GM21737 (cell line): ENCODE results near the gene TCN2.
"Not testable (repeated sequence)": the region's sequence is repeated elsewhere in the genome, so short reads cannot be mapped to it uniquely, and the experiment has no call there.

Source experiments
- ATAC-seq: cut with Tn5 transposase; IDR thresholded peaks from one replicate; pipeline ENCODE4 v1.9.1; 2021; ENCODE audit warnings: mild to moderate bottlenecking, moderate library complexity; ENCODE audit not compliant: unreplicated experiment

The TCN2 gene

DNA sequence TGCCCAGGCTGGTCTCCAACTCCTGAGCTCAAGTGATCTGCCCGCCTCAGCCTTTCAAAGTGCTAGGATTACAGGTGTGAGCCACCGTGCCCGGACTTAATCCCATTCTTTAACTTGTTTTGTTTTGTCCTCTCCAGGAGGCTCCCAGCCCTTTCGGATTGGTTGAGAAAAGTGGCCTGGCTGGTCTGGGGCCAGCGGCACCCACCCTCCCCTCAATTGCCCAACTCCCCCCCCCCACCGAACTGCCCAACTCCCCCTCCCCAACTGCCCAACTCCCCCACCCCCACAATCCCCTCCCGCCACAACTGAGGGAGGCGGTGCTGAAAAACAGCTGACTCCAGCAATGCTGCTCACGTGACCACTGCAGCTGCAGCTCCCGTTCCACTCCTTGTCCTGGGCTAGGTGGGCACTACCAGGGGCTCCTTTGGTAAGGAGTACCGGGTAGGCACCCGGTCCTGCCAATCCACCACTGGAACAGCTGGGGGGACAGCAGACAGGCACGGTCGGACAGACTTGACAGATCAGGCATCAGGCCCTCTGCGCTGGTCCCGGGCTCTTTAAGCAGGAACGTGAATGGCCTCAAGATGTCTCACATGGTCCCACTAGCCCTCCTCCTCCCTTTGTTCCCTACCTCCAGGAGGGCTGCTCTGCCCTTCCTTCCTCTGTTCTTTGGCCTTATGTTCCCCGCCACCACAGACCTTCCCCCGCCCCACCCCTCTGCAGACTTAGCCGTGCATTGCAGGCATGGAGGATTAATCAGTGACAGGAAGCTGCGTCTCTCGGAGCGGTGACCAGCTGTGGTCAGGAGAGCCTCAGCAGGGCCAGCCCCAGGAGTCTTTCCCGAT is at the start of gene TCN2:
TCN2 (plus strand) TSS at position 720 of the 845 bp plus-strand sequence. CDS start 158 bp downstream, outside the sequence.
- peak; percentile 39 for ATAC-seq

DNA sequence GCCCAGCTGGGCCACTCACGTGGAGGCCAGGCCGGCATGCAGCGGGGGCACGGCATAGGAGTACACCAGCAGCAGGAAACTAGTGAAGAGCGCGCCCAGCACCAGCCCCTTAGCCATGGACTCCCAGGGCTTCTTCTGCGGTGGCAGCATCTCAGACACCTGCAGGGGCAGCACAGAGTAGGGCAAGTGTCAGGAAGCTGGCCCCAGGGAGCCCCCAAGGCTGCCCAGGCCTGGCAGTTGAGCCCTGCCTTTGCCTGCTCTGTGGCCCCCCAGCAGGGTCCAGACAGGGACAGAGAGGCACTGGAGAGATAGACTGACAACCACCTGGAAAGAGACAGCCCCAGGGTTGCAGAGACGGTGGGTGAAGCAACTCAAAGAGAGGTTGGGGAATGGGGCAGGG is 49.7 kb upstream of the TCN2 start:
- ATAC-seq: no peak

DNA sequence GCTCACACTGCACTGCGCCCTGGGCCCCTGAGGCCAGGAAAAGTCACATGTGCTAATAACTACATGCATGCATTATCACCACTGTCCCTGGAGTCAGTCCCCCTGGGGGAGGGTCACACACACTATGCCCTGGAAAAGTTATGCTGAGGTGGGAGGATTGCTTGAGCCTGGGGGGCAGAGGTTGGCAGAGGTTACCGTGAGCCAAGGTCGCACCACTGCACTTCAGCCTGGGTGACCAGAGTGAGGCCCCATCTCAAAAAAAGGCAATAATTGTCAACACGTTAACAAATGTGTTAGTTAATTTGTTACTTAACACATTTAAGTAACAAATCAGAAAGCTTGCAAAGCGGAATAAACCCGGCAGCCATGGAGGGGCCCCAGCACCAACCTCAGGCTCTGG is 47.1 kb upstream of the TCN2 start:
- no peak for ATAC-seq

- ATAC-seq: not testable (repeated sequence)
These were observed 46.3 kb upstream of the TCN2 start for GRCh38 chr22:30560643-30561202.

GRCh38 chr22:30561402-30562189 is 45.4 kb upstream of the TCN2 start:
- ATAC-seq: no peak

- no peak for ATAC-seq
These were observed 44.6 kb upstream of the TCN2 start for GRCh38 chr22:30562366-30562765.

- ATAC-seq: no peak
These were observed 42.8 kb upstream of the TCN2 start for GRCh38 chr22:30564045-30564760.

DNA sequence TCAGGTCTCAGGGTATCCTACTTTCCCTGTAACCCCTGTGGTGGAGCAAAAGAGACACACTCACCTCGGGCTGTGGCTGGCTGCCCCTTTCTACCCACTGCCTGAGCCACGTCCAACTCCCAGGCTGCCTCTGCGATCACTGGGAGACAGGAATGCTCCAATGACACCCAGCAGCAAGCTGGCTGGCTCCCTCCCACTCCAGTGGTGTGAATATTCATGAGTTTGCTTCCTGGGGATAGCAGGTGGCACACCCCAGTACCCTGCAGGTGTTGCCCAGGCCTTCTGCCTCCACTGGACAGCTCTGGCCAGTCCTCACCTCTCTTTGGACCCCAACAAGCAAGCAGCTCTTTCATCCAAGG is 42.2 kb upstream of the TCN2 start:
- ATAC-seq: no peak

DNA sequence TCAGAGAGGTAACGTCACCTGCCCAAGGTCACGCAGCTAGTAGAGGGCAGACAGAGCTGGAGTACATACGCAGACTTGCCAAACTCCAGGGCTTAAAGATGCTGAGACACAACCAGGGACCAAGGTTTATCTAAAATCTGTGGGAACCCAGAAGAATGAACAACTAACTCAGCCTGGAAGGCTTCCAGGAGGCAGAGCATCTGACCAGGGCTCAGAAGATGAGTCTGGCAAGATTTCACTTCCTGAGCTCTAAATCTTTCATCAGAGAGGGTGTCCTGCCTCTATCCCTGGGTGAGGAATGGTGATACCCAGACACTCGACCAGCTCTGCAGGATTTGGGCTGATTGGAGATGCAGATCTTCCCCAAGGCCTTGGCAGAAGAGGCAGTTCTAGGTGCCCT is 41.6 kb upstream of the TCN2 start:
- ATAC-seq: no peak

- no peak for ATAC-seq
These were observed 40.8 kb upstream of the TCN2 start for GRCh38 chr22:30566125-30566524.

GRCh38 chr22:30567277-30567676 is 39.7 kb upstream of the TCN2 start:
- not testable (repeated sequence) for ATAC-seq

GRCh38 chr22:30568137-30568805 is 38.7 kb upstream of the TCN2 start:
- ATAC-seq: no peak

- ATAC-seq: no peak
These were observed 37.2 kb upstream of the TCN2 start for GRCh38 chr22:30569674-30570202.

DNA sequence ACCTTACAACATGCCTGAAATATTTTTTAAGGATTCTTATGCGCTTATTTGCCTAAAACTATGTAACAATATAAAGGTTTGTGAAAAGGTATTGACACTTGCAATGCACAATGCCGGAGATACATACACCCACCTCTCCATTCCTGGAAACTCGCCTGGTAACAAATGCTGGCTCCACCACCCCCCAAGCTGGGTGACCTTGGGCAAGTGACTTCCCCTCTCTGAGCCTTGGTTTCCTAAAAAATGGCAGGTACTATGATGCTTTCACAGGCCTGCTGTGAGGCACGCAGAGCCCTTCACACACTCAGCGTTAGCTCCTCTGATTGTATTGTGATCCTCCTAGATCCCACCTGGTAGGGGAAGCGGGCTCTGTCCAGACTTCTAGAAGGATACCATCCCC is 34.8 kb upstream of the TCN2 start:
- no peak for ATAC-seq

DNA sequence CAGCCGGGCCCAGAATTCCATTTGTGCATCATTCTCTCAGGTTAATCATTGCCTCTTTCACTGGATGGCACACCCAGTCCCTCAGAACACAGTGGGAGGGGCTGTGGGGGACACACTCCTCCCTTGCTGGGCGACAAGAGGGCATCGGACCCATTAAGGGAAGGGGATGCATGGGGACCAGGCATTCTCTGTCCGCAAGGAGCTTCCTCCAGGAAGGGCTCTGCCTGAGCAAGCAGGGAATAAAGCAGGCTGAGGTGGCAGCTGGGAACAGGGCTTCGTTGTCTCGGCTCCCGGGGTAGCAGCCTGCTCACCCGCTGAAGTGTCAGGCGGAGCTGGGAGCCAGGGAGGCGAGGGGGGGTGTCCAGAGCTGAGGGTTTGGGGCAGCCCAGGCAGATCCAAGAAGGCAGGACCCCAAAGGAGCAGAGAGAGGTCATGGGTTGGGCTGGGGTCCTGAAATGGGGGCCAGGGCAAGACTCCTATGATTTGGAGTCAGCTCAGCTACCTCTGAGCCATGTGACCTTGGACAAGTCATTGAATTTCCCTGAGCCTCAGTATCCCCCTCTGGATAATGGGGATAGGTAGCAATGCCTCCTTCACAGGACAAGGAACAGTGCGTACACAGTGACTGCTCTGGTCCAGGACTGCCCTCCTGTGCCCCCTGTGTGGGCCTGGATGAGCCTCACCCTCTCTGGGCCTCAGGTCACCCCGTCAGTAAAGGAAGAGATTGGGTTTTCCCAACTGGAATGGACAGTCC is 34.0 kb upstream of the TCN2 start:
- no peak for ATAC-seq

- ATAC-seq: no peak
These were observed 33.3 kb upstream of the TCN2 start for GRCh38 chr22:30573594-30574094.

DNA sequence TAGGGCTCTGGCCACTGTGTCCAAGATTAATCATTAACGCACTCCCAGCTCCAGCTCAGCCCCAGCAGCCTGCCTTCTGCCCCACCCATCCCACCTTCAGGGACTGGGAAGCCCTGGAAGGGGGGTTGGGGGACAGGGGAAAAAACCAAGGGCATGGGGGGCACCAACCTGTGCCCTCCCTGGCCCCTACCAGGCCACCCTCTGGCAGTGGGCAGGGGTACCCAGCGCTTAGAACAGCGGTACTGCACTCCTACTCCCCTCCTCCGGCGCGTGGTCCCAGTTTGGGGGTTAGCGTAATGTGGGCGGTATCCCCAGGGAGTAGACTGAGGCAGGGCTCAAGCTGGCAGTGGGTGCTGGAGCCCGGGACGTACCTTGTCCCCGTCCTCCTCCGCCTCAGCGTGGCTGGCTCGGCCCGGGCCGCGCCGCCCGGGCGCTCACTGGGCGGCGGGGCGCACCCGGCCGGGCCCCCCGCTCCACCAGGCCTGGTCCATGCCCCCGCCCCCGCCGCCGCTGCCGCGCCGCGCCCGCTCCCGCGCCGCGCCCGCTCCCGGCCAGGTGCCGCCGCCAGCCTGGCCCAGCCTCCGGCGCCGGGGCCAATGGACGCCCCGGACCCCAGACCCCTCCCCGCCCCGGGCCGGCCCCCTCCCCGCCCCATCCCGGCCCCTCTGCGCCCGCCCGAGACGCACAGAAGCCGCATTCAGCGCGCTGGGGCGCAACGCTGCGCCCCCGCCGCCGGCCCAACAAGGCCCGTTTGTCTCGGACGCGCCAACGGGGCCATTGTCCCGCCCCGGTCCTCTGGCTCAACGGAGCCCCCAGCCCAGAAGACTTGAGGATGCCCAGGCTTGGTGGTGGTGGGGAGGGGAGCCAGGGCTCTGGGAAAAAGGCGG is 32.6 kb upstream of the TCN2 start, which contains the start of gene GAL3ST1:
GAL3ST1 (minus strand) TSS at position 571 of the 887 bp plus-strand sequence. CDS start 17,273 bp downstream, outside the sequence.
- no peak for ATAC-seq

GRCh38 chr22:30574997-30575671 is 31.8 kb upstream of the TCN2 start:
- no peak for ATAC-seq
